ENCODE measurements around the gene CMSS1.

Gene CMSS1

DNA sequence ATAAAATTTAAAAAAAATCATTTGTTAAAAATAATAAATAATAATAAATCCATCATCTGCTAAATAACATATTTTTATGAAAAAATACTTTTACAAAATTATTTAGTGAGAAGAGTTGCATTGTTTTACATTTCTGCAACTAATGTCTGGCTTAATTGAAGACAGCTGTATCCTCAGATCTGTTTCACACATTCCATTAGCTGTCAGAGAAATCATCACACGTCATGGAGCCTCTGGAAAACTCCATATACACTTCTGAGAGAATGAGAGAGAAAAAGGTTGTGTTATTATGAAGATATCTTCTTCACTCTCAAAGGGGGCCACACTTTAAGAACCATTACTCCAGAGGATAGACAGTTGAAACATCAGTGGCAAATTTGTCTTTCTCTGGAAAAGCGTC, 40.8 kb downstream of the CMSS1 start:
- Histone ChIP-seq H3F3A (ENCODE audit: low read depth) (no peaks in the 10 kb centered on the region), H3K4me3 (ENCODE audit: low read length, poor library complexity, severe bottlenecking) (no peak overlapping the region), H3K9me2 (replicated peaks; ENCODE audit: low read depth, low read length) (no peaks in the 10 kb centered on the region), H3K9ac (ENCODE audit: low read depth, low read length, poor library complexity, severe bottlenecking) (no peak overlapping the region), H4K20me1 (ENCODE audit: insufficient read depth, low read length, poor library complexity, severe bottlenecking) (no peaks in the 10 kb centered on the region), H2AFZ (ENCODE audit: low read length) (no peak overlapping the region), H3K27me3 (ENCODE audit: insufficient read depth, low read length, poor library complexity, severe bottlenecking) (no peaks in the 10 kb centered on the region), H3K4me2 (ENCODE audit: low read depth, low read length, poor library complexity, severe bottlenecking) (no peak overlapping the region), H3K79me2 (ENCODE audit: insufficient read depth, low read length) (no peaks in the 10 kb centered on the region), H3K9me3 (ENCODE audit: insufficient read depth, low read depth, low read length) (no peaks in the 10 kb centered on the region), H3K4me1 (ENCODE audit: insufficient read depth, low read length, poor library complexity, severe bottlenecking) (no peaks in the 10 kb centered on the region), H3K36me3 (ENCODE audit: insufficient read depth, low read length) (no peaks in the 10 kb centered on the region)
- no peak for TF ChIP-seq EZH2phosphoT487 (IDR thresholded peaks at IDR 0.05; ENCODE audit: borderline replicate concordance)
- TF ChIP-seq, protein P1, sequence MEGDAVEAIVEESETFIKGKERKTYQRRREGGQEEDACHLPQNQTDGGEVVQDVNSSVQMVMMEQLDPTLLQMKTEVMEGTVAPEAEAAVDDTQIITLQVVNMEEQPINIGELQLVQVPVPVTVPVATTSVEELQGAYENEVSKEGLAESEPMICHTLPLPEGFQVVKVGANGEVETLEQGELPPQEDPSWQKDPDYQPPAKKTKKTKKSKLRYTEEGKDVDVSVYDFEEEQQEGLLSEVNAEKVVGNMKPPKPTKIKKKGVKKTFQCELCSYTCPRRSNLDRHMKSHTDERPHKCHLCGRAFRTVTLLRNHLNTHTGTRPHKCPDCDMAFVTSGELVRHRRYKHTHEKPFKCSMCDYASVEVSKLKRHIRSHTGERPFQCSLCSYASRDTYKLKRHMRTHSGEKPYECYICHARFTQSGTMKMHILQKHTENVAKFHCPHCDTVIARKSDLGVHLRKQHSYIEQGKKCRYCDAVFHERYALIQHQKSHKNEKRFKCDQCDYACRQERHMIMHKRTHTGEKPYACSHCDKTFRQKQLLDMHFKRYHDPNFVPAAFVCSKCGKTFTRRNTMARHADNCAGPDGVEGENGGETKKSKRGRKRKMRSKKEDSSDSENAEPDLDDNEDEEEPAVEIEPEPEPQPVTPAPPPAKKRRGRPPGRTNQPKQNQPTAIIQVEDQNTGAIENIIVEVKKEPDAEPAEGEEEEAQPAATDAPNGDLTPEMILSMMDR (conservative IDR thresholded peaks at IDR 0.05; ENCODE audit: low read length) = no peak

DNA sequence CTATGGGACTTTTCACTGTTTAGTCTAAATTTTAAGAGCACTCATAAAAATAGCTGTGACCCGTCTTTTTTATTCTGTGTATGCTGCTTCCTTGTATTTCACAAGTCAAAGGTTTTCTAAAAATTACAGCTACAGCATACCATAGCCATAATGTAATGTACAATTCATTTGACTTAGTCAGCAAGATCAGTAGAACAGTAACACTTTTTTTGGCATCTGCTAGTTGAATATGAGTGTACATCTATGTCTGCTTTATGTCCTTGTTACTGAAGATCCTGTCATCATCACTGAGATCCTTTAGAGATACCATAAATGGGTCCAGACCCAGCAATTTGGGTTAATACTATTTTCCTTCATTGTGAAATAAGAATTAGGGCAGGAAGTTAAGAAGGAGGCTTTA, 42.2 kb downstream of the CMSS1 start:
- Histone ChIP-seq H3K79me2 (ENCODE audit: insufficient read depth, low read length) (no peaks in the 10 kb centered on the region), H3K4me2 (ENCODE audit: low read depth, low read length, poor library complexity, severe bottlenecking) (no peak overlapping the region), H3K9me3 (ENCODE audit: insufficient read depth, low read depth, low read length) (no peaks in the 10 kb centered on the region)

DNA sequence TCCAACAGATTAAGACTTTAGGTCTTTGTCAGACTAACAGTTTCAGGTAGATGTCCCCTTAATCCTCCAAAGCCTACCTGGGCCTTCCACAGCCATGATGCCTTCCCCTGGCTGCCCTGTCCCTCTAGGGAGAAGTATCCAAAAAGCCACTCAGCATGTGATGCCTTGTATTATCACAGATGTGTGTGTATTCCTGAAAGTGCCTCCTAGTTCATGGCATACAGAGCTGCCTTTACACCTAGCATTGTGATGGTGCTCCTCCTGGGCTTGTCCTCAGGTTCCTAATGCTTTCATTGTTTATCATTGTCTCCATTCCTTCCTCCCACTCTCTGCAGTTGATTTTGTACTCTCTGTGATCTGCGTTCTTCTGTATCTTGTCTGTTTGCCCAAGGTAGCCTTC, 43.6 kb downstream of the CMSS1 start:
- Histone ChIP-seq H3K9me2 (replicated peaks; ENCODE audit: low read depth, low read length) (no peaks in the 10 kb centered on the region), H3K4me2 (ENCODE audit: low read depth, low read length, poor library complexity, severe bottlenecking) (no peak overlapping the region), H3F3A (ENCODE audit: low read depth) (0 out of 2 replicates have a peak, but pooled peaks cover 3% of the 10 kb centered on the region), H3K9ac (ENCODE audit: low read depth, low read length, poor library complexity, severe bottlenecking) (no peak overlapping the region), H4K20me1 (ENCODE audit: insufficient read depth, low read length, poor library complexity, severe bottlenecking) (no peaks in the 10 kb centered on the region), H3K4me3 (ENCODE audit: low read length, poor library complexity, severe bottlenecking) (no peak overlapping the region), H3K79me2 (ENCODE audit: insufficient read depth, low read length) (no peaks in the 10 kb centered on the region), H3K36me3 (ENCODE audit: insufficient read depth, low read length) (no peaks in the 10 kb centered on the region), H2AFZ (ENCODE audit: low read length) (no peak overlapping the region), H3K4me1 (ENCODE audit: insufficient read depth, low read length, poor library complexity, severe bottlenecking) (peaks cover 6% of the 10 kb centered on the region), H3K9me3 (ENCODE audit: insufficient read depth, low read depth, low read length) (no peaks in the 10 kb centered on the region), H3K27me3 (ENCODE audit: insufficient read depth, low read length, poor library complexity, severe bottlenecking) (no peaks in the 10 kb centered on the region)
- no peak for TF ChIP-seq EZH2phosphoT487 (IDR thresholded peaks at IDR 0.05; ENCODE audit: borderline replicate concordance)
- TF ChIP-seq, protein P1 (conservative IDR thresholded peaks at IDR 0.05; ENCODE audit: low read length) = no peak

More for the DNA sequence above, 42.2 kb downstream of the CMSS1 start:
- no peaks in the 10 kb centered on the region for H3K4me1 ChIP-seq (ENCODE audit: insufficient read depth, low read length, poor library complexity, severe bottlenecking)
- H3K36me3 ChIP-seq (ENCODE audit: insufficient read depth, low read length) = no peaks in the 10 kb centered on the region
- TF ChIP-seq, protein P1 (conservative IDR thresholded peaks at IDR 0.05; ENCODE audit: low read length) = no peak
- TF ChIP-seq EZH2phosphoT487 (IDR thresholded peaks at IDR 0.05; ENCODE audit: borderline replicate concordance) = no peak
- no peak overlapping the region for H2AFZ ChIP-seq (ENCODE audit: low read length)
- H3F3A ChIP-seq (ENCODE audit: low read depth) = no peaks in the 10 kb centered on the region
- no peak overlapping the region for H3K4me3 ChIP-seq (ENCODE audit: low read length, poor library complexity, severe bottlenecking)
- no peaks in the 10 kb centered on the region for H3K9me2 ChIP-seq (replicated peaks; ENCODE audit: low read depth, low read length)
- H3K27me3 ChIP-seq (ENCODE audit: insufficient read depth, low read length, poor library complexity, severe bottlenecking) = no peaks in the 10 kb centered on the region
- no peaks in the 10 kb centered on the region for H4K20me1 ChIP-seq (ENCODE audit: insufficient read depth, low read length, poor library complexity, severe bottlenecking)
- H3K9ac ChIP-seq (ENCODE audit: low read depth, low read length, poor library complexity, severe bottlenecking) = no peak overlapping the region

Measured in Loucy (cell line).